OCI-LY1 (cell line): ENCODE data around the gene HOXC4.

Experiments
- H2AFZ ChIP-seq: fragments of 200-600 bp; sonication (generic), shearing (Covaris generic); 2 replicates; pipeline ENCODE4 v1.6.0; 2014; ENCODE audit warnings: antibody characterized with exemption, mild to moderate bottlenecking, low read length
- H3F3A ChIP-seq: fragments of 200-600 bp; sonication (generic), shearing (Covaris generic); 2 replicates; pipeline ENCODE4 v1.6.0; 2014; ENCODE audit warnings: mild to moderate bottlenecking, antibody characterized with exemption, low read length, moderate library complexity; ENCODE audit not compliant: insufficient read depth
- H3K27ac ChIP-seq: fragments of 200-600 bp; sonication (generic); 2 replicates; pipeline ENCODE4 v1.5.1; 2014; ENCODE audit warnings: low read length, mixed run types, mild to moderate bottlenecking, low read depth; ENCODE audit not compliant: poor library complexity, severe bottlenecking
- H3K27me3 ChIP-seq: fragments of 200-600 bp; sonication (generic); 2 replicates; pipeline ENCODE4 v1.6.0; 2014; ENCODE audit warnings: antibody characterized with exemption, mild to moderate bottlenecking, low read length, moderate library complexity; ENCODE audit not compliant: insufficient read depth
- H3K36me3 ChIP-seq: fragments of 200-600 bp; sonication (generic); 2 replicates; pipeline ENCODE4 v1.6.1; 2014; ENCODE audit warnings: mild to moderate bottlenecking, antibody characterized with exemption, low read length, moderate library complexity, mixed read lengths; ENCODE audit not compliant: insufficient read depth
- H3K4me1 ChIP-seq: fragments of 200-600 bp; sonication (generic); 2 replicates; pipeline ENCODE4 v1.5.1; 2014; ENCODE audit warnings: mild to moderate bottlenecking, low read length, moderate library complexity; ENCODE audit not compliant: insufficient read depth, severe bottlenecking
- H3K4me2 ChIP-seq: fragments of 200-600 bp; sonication (generic), shearing (Covaris generic); 2 replicates; pipeline ENCODE4 v1.6.1; 2014; ENCODE audit warnings: low read length
- H3K4me3 ChIP-seq: fragments of 200-600 bp; sonication (generic); 2 replicates; pipeline ENCODE4 v1.5.1; 2014; ENCODE audit warnings: low read length, low read depth, mild to moderate bottlenecking, mixed read lengths; ENCODE audit not compliant: poor library complexity, severe bottlenecking
- H3K79me2 ChIP-seq: fragments of 200-600 bp; shearing (Covaris generic); 2 replicates; pipeline ENCODE4 v1.6.1; 2016; ENCODE audit warnings: mixed run types, low read length, mixed read lengths; ENCODE audit not compliant: insufficient read depth
- H3K9ac ChIP-seq: fragments of 200-600 bp; sonication (generic), shearing (Covaris generic); 2 replicates; pipeline ENCODE4 v1.6.1; 2014; ENCODE audit warnings: mild to moderate bottlenecking, low read length, mixed read lengths
- H3K9me2 ChIP-seq: fragments of 200-600 bp; sonication (generic), shearing (Covaris generic); 2 replicates; pipeline ENCODE4 v1.6.1; 2014; ENCODE audit warnings: low read depth, mild to moderate bottlenecking, low read length, mixed read lengths
- H3K9me3 ChIP-seq: fragments of 200-600 bp; shearing (Covaris generic); 2 replicates; pipeline ENCODE4 v1.6.1; 2014; ENCODE audit warnings: low read length, mixed read lengths
- H4K20me1 ChIP-seq: fragments of 200-600 bp; sonication (generic), shearing (Covaris generic); 2 replicates; pipeline ENCODE4 v1.6.0; 2016; ENCODE audit warnings: mild to moderate bottlenecking, low read length; ENCODE audit not compliant: insufficient read depth
- CTCF ChIP-seq: fragments of 200-600 bp; sonication (generic), shearing (Covaris generic); IDR thresholded peaks from 2 replicates; pipeline ENCODE4 v1.5.1; 2017; ENCODE audit warnings: mild to moderate bottlenecking, antibody characterized with exemption, low read length, moderate library complexity, mixed read lengths
- EZH2 ChIP-seq: fragments of 200-600 bp; sonication (generic), shearing (Covaris generic); IDR thresholded peaks from 2 replicates; pipeline ENCODE4 v1.8.0; 2017; ENCODE audit warnings: borderline replicate concordance, mixed run types, mild to moderate bottlenecking, antibody characterized with exemption, low read length, moderate library complexity, mixed read lengths

The HOXC4 gene

GRCh38 chr12:54022960-54023884, 30.4 kb upstream of the HOXC4 start:
- no peak overlapping the region for H3K9ac ChIP-seq
- H3K4me1 ChIP-seq, result peaks cover 25% of the 10 kb centered on the region
- TF ChIP-seq EZH2 (no peak), CTCF (no peak)
- no peak overlapping the region for H3K4me2 ChIP-seq
- H3K36me3 ChIP-seq, result no peaks in the 10 kb centered on the region
- H3K27ac ChIP-seq, result no peak overlapping the region
- H3K79me2 ChIP-seq, result no peaks in the 10 kb centered on the region
- H3K9me2 ChIP-seq, result no peaks in the 10 kb centered on the region
- H3K4me3 ChIP-seq, result no peak overlapping the region
- no peaks in the 10 kb centered on the region for H3K9me3 ChIP-seq
- H3K27me3 ChIP-seq, result peaks cover 6% of the 10 kb centered on the region; the same call in 1 of the 2 replicates
- H4K20me1 ChIP-seq, result no peaks in the 10 kb centered on the region
- H2AFZ ChIP-seq, result no peak overlapping the region
- H3F3A ChIP-seq, result no peaks in the 10 kb centered on the region

GRCh38 chr12:54024127-54024526, 29.5 kb upstream of the HOXC4 start:
- H4K20me1 ChIP-seq, result no peaks in the 10 kb centered on the region
- H3K4me3 ChIP-seq, result no peak overlapping the region
- no peak overlapping the region for H3K9ac ChIP-seq
- no peaks in the 10 kb centered on the region for H3K9me3 ChIP-seq
- H3F3A ChIP-seq, result no peaks in the 10 kb centered on the region
- TF ChIP-seq CTCF (no peak), EZH2 (no peak)
- peaks cover 17% of the 10 kb centered on the region for H3K4me1 ChIP-seq
- H3K36me3 ChIP-seq, result no peaks in the 10 kb centered on the region
- H3K4me2 ChIP-seq, result no peak overlapping the region
- H3K79me2 ChIP-seq, result no peaks in the 10 kb centered on the region
- no peak overlapping the region for H2AFZ ChIP-seq
- H3K27ac ChIP-seq, result no peak overlapping the region
- no peaks in the 10 kb centered on the region for H3K9me2 ChIP-seq
- peaks cover 6% of the 10 kb centered on the region; the same call in 1 of the 2 replicates for H3K27me3 ChIP-seq

GRCh38 chr12:54024581-54025305, 28.9 kb upstream of the HOXC4 start:
- Histone ChIP-seq H3K27ac (no peak overlapping the region), H3K79me2 (no peaks in the 10 kb centered on the region), H4K20me1 (no peaks in the 10 kb centered on the region), H3K27me3 (peaks cover 6% of the 10 kb centered on the region; the same call in 1 of the 2 replicates), H3K4me2 (no peak overlapping the region), H3K9me2 (no peaks in the 10 kb centered on the region), H3K4me3 (no peak overlapping the region), H3K4me1 (peaks cover 13% of the 10 kb centered on the region), H3K9me3 (no peaks in the 10 kb centered on the region), H3K9ac (no peak overlapping the region), H3K36me3 (no peaks in the 10 kb centered on the region), H2AFZ (no peak overlapping the region), H3F3A (no peaks in the 10 kb centered on the region)
- TF ChIP-seq CTCF (no peak), EZH2 (no peak)
